ENCODE data around the gene GCSAM.

GCSAM gene

GRCh38 chr3:112140584-112140983 lies 7.5 kb upstream of the GCSAM start:
- Histone ChIP-seq H3K27ac (replicated peaks) (no peak overlapping the region), H3K27me3 (ENCODE audit: insufficient read depth, poor library complexity, severe bottlenecking) (no peaks in the 10 kb centered on the region), H3K4me3 (replicated peaks; ENCODE audit: insufficient read depth, low read length) (no peak overlapping the region)
- no peak for DNase-seq (ENCODE audit: low read depth in 1 of 2, low spot score in 1 of 2)
- TF ChIP-seq REST (IDR thresholded peaks at IDR 0.05; ENCODE audit: insufficient replicate concordance, low read depth) (no peak), CTCF (IDR thresholded peaks at IDR 0.05; ENCODE audit: insufficient read depth, low read length) (no peak), GABPA (IDR thresholded peaks at IDR 0.05; ENCODE audit: low read depth) (no peak), POLR2AphosphoS5 (IDR thresholded peaks at IDR 0.05; ENCODE audit: low read depth) (no peak), SPI1 (IDR thresholded peaks at IDR 0.05; ENCODE audit: borderline replicate concordance, low read depth) (no peak)

GRCh38 chr3:112138219-112138969 lies 5.3 kb upstream of the GCSAM start:
- Histone ChIP-seq H3K27me3 (ENCODE audit: insufficient read depth, poor library complexity, severe bottlenecking) (no peaks in the 10 kb centered on the region), H3K4me3 (replicated peaks; ENCODE audit: insufficient read depth, low read length) (no peak overlapping the region), H3K27ac (replicated peaks) (no peak overlapping the region)
- TF ChIP-seq SPI1 (IDR thresholded peaks at IDR 0.05; ENCODE audit: borderline replicate concordance, low read depth): peak; percentile 70
- TF ChIP-seq POLR2AphosphoS5 (IDR thresholded peaks at IDR 0.05; ENCODE audit: low read depth): no peak
- DNase-seq (ENCODE audit: low read depth in 1 of 2, low spot score in 1 of 2): no peak

GRCh38 chr3:112137781-112138180 lies 4.7 kb upstream of the GCSAM start:
- Histone ChIP-seq H3K27ac (replicated peaks) (no peak overlapping the region), H3K27me3 (ENCODE audit: insufficient read depth, poor library complexity, severe bottlenecking) (no peaks in the 10 kb centered on the region), H3K4me3 (replicated peaks; ENCODE audit: insufficient read depth, low read length) (no peak overlapping the region)
- no peak for TF ChIP-seq REST (IDR thresholded peaks at IDR 0.05; ENCODE audit: insufficient replicate concordance, low read depth)
- no peak for TF ChIP-seq CTCF (IDR thresholded peaks at IDR 0.05; ENCODE audit: insufficient read depth, low read length)
- no peak for TF ChIP-seq GABPA (IDR thresholded peaks at IDR 0.05; ENCODE audit: low read depth)
- no peak for TF ChIP-seq POLR2AphosphoS5 (IDR thresholded peaks at IDR 0.05; ENCODE audit: low read depth)
- no peak for TF ChIP-seq SPI1 (IDR thresholded peaks at IDR 0.05; ENCODE audit: borderline replicate concordance, low read depth)
- DNase-seq (ENCODE audit: low read depth in 1 of 2, low spot score in 1 of 2): no peak

- Histone ChIP-seq H3K27ac (replicated peaks) (no peak overlapping the region), H3K4me3 (replicated peaks; ENCODE audit: insufficient read depth, low read length) (no peak overlapping the region), H3K27me3 (ENCODE audit: insufficient read depth, poor library complexity, severe bottlenecking) (no peaks in the 10 kb centered on the region)
- peak; percentile 36 for TF ChIP-seq CTCF (IDR thresholded peaks at IDR 0.05; ENCODE audit: insufficient read depth, low read length)
- no peak for TF ChIP-seq SPI1 (IDR thresholded peaks at IDR 0.05; ENCODE audit: borderline replicate concordance, low read depth)
- peak in 1 of 2 experiments; percentile 46 for DNase-seq (ENCODE audit: low read depth in 1 of 2, low spot score in 1 of 2)
Measured at GRCh38 chr3:112136959-112137693, 4.1 kb upstream of the GCSAM start.

Measured in HL-60 (cell line).